Testis (tissue), 2 donors: ENCODE measurements around the gene BCL6.

ENCODE experiments used
- CTCF ChIP-seq, 3 experiments: fragments of 450-650 bp in 2 of 3; fragments of 200-600 bp in 1 of 3; sonication (generic) in 1 of 3; IDR thresholded peaks; one replicate each; pipeline ENCODE4 v1.5.1; 2016 to 2019; ENCODE audit warnings: antibody characterized with exemption in 3 of 3, mild to moderate bottlenecking in 2 of 3, moderate library complexity in 1 of 3
- POLR2A ChIP-seq: fragments of 450-650 bp; IDR thresholded peaks from one replicate; pipeline ENCODE4 v1.6.1; 2017; ENCODE audit warnings: antibody characterized with exemption, mild to moderate bottlenecking, moderate library complexity

DNA sequence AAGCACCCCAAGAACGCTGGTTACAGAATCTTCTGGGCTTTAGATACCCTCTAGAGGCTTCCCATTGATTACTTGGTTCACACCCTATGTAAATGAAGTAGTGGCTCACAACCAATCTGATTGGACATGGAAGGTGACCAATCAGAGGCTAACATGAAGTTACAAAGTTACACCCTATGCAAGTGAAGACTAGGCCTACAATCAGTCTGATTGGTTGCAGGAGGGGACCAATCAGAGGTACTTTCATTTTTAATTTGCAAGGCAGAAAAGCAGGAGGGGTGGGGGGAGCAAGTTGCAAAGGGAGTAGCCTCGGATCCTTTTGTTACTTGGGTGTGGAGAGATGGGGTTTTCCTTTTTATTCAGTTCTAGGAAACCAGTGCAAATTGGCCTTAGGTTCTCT, 31.8 kb downstream of the BCL6 start:
- TF ChIP-seq CTCF (IDR thresholded peaks at IDR 0.05) = no peak
- TF ChIP-seq POLR2A = no peak
